Cortex of kidney (tissue), 1 donor: ENCODE data around the gene MTA1.

ENCODE experiments used
- DNase-seq: peaks from one replicate; lab custom pipeline; 2025; lab: John Stamatoyannopoulos, UW

The MTA1 gene

DNA sequence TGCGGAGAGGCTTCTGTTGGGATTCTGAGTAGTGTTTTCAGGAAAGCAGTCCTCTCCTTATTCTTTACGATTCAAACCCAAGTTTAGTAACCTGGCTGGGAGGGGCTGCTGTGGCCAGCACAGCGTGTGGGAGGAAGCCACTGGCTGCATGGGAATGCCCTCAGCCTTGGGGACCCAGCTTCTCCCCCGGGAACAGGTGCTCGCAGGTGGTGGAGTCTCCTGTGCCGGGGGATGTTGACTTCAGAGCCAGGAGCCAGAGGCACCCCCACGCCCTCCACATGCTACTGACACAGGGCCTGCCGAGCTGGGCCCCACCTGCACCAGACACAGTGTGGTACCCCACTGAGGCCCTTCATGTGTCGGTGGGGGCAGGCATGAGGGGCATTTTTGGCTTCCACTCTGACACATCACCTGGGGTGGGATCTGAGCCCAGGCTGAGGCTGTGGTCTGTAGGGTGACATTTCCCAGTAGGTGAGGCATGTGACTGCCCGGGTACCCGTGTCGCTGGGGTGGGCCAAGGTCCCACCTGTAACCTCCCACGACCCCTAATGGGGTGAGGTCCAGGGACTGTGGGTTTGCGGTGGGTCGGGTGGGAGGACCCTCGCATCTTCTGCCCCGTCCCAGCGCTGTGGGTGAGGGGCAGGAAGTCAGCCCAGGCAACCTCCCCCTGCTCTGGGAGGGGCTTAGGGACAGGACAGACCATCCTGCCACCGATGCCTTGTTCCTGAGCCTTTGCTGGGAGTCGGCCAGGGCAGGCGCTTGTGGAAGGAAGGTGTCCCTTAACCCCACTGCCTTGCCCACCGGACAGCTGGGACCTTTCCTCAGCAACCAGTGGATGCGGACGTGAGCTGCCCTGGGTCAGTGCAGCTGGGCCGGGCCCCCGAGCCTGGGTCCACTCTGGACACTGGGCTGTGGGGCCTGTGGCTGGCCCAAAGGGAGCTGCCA lies 26.5 kb downstream of the MTA1 start:
- DNase-seq = no peak

GRCh38 chr14:105446971-105447370 lies 27.3 kb downstream of the MTA1 start:
- DNase-seq = no peak

- DNase-seq = no peak
Observed at GRCh38 chr14:105447651-105448640, 28.3 kb downstream of the MTA1 start.

DNA sequence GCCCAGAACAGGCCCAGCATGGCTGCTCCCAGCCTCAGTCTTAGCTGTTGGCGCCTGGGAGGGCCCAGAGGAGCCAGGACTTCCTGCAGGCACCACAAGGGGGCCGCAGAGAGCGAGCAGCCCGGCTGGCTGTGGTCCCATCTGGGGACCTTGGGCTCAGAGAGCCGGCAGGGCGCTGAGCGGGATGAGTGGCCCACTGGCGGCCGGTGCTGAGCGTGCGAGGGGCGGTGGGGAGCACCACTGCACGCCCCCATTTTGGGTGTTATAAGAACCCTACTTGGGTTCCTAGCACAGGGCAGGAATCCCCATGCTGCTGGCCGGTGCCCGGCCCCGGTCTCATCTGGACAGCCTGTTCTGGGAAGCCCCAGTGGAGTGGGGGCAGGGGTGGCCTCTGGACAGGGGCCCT lies 29.1 kb downstream of the MTA1 start:
- DNase-seq = no peak

DNA sequence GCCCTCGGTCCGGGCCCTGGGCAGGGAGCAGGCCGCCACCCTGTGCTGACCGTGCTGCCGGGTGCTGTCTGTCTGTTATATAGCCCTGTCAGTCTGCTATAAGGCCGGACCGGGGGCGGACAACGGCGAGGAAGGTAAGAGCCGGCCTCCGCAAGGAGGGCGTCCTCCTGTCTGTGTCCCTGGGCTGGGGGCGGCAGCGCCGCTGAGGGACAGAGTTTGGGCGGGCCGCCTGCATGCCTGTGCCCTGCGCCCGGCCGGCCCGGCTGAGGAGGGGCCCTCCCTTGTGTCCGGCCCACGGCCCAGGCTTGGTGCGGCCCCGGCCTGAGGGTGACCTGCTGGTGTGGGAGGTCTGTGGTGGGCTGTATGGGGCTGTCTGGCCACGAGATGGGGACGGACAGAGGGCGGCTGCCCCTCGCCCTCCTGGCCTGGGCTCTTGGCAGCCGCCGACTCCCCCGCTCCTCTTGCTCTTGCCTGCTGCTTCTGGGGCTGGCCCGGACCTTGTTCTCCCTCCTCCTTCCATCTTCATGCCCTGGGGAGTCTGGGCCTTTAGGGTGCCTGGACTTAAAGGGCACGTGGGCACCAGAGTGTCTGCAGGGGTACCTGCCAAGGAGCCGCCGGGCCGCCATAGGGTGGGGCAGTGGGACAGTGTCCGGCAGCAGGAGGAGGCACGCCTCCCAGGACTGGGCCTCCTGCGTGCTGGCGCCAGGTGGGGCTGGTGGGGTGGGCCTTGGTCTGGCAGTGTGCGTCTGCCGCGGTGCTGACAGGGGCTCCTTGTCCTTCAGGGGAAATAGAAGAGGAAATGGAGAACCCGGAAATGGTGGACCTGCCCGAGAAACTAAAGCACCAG lies 29.9 kb downstream of the MTA1 start:
- DNase-seq = no peak

DNA sequence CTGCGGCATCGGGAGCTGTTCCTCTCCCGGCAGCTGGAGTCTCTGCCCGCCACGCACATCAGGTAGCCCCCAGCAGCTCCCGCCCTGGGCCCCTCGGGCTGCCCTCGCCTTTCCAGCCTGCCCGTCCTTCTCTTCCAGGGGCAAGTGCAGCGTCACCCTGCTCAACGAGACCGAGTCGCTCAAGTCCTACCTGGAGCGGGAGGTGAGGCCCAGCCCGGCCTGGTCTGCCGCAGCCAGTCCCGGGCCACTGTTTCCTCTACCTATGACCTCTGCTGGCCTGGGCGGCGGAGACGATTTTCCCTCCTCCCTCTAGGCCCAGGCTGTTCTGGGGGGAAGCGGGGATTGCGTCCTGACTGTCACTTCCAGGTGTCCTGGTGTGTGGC lies 30.5 kb downstream of the MTA1 start:
- no peak for DNase-seq

DNA sequence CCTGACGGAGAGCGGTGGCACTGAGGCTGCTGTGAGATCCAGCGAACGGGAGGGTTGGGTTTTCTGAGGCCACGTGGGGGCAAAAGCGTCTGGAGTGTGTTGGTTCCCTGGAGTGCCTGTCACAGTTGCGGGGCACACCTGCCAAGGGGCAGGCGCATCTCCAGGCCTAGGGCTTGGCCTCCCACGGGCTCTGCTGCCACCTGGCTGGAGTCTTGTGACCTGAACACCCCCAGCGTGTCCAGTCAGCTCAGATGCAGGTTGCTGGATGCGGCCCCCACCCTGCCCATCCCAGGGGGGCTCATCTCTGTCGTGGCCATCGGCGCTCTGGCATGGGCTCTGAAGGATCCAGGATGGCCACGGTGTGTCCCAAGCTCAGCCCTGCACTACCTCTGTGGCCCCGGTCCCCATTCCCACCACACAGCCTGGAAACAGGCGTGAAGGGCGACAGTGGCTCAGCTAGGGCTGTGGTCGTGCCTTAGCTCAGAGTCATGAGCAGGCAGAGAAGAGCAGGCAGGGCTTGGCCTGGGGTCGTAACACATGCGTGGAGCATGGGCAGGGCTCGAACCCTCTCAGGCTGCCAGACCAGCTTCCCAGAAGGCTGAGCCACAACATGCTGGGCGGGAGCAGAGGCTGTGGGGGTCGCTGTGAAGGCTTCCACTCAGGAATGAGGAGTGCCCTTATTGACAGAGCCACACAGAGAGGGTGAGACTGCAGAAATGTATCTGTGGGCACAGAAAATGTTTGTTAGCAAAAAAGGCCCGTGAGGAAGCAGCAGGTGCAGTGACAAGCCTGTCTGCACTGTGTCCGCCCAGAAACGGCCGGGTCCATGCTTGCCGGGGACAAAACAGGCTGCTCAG lies 31.5 kb downstream of the MTA1 start:
- no peak for DNase-seq

GRCh38 chr14:105452963-105453362 lies 33.3 kb downstream of the MTA1 start:
- DNase-seq = no peak

- no peak for DNase-seq
Observed at GRCh38 chr14:105453847-105454246, 34.2 kb downstream of the MTA1 start.

- no peak for DNase-seq
Observed at GRCh38 chr14:105455086-105455640, 35.5 kb downstream of the MTA1 start.

DNA sequence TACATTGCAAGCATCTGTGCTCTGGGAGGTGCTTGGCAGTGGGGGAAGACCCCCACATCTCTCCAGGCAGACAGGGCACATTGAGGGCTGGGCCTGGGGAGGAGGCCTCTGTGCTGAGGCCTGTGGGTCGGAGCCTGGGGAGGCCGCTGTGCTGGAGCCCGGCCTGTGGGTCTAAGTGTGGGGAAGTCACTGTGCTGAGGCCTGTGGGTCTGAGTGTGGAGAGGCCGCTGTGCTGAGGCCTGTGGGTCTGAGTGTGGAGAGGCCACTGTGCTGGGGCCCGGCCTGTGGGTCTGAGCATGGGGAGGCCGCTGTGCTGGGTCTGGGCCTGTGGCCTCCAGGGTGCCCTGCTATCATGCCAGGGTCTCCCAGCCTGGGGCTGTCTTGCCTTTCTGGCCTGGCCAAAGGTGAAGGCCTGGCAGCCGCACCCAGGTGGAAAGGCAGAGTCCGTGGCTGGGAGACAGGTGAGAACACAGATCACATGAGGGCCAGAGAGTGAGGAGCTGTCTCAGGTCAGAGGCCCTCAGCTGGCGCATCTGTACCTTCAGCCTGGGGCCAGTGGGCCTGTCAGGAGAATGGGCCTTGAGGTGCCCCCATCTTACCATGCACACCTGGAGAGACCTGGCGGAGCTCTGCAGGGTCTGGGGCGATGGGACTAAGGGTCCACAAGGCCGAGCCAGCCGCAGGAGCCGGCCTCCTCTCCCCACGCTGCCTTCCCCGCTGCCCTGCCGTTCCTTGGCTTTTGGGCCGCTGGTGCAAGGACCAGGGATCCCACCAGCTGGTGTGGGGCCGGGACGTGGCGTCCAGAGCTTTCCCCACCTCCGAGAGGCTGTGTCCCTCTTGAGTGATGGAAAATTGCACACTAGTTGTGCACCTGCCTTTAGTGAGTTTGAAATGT lies 36.4 kb downstream of the MTA1 start:
- DNase-seq = no peak

DNA sequence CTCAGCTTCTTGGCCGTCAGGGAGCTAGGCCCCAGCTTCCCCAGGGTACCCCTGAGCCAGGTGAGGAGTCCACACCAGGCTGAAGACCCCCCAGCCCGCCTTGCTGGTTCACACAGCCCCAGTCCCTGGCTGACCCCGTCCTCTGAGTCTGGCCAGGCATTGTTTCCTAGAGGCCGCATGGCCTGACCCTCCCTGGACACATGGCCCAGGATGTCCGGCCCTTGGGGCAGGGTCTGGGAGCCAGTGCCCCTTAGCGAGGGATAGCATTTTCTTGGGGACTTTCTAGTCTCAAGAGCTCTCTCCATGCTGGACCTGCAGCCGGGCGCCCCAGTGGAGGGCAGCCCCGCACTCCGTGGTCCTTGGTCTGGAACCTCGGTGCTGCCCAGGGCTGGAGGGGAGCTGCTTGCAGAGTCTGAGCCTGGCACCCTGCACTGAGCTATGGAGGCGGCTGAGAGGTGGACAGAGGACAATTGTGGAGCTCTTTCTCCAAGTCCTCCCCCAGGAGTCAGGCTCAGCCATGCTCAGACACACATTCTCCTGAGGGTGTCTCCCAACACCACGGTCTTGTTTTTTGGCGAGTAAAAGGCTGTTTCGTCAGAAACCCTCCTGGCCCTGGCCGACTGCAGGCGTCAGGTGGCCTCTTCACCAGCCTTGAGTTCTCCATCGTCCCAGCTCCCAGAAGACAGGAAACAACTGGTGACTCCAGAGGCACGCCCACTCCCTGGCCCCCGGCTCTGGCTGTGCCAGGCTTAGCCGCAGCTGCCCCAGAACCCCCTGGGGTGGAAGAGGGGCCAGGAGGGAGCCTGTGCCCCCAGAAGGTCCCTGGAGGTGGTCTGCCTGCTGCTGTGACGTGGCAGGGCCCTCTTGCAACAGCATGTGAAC lies 37.4 kb downstream of the MTA1 start:
- no peak for DNase-seq

DNA sequence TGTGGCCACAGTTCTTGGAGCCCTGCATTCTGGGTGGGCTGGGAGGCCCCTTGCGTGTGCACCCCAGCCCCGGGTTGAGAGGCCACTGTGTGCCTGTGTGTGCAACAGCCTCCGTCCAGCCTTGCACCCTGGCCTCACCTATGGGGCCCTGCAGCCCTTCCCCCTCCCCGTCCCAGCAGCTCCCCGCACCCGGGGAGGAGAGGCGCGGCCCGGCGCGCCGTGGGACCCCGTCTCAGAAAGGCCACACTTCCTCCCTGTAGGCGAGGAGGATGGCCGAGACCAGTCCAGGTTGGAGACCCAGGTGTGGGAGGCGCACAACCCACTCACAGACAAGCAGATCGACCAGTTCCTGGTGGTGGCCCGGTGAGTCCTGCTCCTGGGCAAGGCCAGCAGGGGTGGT lies 38.4 kb downstream of the MTA1 start:
- no peak for DNase-seq

- no peak for DNase-seq
Observed at GRCh38 chr14:105458571-105458970, 38.9 kb downstream of the MTA1 start.

GRCh38 chr14:105460116-105460515 lies 40.5 kb downstream of the MTA1 start:
- no peak for DNase-seq

GRCh38 chr14:105460616-105461015 lies 41.0 kb downstream of the MTA1 start:
- no peak for DNase-seq

DNA sequence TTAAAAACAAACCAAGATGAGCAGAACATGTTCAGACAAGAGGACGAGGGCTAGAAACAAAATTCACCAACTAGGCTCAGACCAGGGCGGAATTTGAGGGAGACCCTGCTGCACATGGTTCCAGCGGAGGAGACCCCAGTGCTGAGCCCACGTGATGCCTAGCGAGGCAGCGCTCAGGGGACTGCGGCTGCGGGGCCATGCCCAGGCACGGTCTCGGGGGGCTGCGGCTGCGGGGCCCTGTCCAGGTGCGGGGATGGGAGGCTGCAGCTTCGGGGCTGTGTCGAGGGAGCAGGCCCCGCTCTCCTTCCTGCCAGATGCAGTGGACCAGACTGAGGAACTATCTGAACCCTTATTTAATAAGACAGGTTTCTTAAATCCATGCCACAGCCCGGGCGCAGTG lies 42.3 kb downstream of the MTA1 start:
- DNase-seq = no peak

DNA sequence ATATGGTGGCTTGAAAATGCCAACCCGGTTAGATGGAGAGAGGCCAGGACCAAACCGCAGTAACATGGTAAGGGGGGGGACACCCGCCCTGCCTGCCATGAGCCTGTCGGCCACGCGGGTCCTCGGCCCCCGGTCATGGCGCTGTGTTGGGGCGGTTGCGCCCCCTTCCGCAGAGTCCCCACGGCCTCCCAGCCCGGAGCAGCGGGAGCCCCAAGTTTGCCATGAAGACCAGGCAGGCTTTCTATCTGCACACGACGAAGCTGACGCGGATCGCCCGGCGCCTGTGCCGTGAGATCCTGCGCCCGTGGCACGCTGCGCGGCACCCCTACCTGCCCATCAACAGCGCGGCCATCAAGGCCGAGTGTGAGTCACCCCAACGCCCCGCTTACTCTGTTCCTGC lies 44.9 kb downstream of the MTA1 start:
- no peak for DNase-seq
